ENCODE results near the gene RPTOR. TPM values are rescaled to one million over a fixed set of nuclear protein-coding genes. Genes with fewer than 3 reads are reported as not detected.

RPTOR gene
- total and polyA plus RNA-seq, 10 of the 15 experiments (the other 5 are each of a cell fraction or from before 2014, with no cell fraction given), result 0.18 to 32.1 (median 7.8) TPM

DNA sequence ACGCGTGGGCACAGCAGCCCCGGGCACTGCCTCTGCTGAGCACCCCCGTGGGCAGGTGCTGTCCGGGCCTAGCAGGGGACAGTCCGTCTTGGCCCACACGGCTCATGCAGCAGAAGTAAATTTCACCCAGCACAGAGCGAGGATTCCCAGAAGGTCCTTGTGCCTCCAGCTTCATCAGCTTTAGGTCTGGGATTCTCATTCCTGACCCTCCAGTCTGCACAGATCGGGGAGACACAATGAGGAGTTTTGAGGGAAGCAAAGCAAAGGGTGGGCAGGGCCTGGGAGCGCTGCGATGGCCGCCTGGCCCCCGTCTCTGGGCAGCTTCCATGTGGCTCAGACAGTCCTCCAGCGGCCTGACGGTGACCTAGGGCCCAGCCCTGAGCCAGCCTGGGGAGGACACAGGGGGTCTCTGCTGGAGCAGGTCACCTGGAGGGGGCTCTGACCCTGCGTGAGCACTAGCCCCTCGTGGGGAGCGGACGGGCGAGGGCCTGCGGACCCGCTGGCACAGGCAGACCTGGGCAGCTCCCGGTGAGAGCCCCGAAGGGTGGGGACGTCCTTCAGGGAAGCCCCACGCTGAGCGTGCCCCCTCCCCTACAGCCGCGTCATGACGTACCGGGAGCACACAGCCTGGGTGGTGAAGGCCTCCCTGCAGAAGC is 416.3 kb downstream of the RPTOR start (continued):
- TF ChIP-seq, protein P1, sequence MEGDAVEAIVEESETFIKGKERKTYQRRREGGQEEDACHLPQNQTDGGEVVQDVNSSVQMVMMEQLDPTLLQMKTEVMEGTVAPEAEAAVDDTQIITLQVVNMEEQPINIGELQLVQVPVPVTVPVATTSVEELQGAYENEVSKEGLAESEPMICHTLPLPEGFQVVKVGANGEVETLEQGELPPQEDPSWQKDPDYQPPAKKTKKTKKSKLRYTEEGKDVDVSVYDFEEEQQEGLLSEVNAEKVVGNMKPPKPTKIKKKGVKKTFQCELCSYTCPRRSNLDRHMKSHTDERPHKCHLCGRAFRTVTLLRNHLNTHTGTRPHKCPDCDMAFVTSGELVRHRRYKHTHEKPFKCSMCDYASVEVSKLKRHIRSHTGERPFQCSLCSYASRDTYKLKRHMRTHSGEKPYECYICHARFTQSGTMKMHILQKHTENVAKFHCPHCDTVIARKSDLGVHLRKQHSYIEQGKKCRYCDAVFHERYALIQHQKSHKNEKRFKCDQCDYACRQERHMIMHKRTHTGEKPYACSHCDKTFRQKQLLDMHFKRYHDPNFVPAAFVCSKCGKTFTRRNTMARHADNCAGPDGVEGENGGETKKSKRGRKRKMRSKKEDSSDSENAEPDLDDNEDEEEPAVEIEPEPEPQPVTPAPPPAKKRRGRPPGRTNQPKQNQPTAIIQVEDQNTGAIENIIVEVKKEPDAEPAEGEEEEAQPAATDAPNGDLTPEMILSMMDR (IDR thresholded peaks at IDR 0.05 in 2 of 3, conservative IDR thresholded peaks at IDR 0.05 in 1 of 3; ENCODE audit: control insufficient read depth in 2 of 3, extremely low read depth in 1 of 3, insufficient read depth in 1 of 3, low read depth in 3 of 3, low read length in 3 of 3), result no peak
- TF ChIP-seq TAF1 (IDR thresholded peaks at IDR 0.05; ENCODE audit: borderline replicate concordance, low read depth, low read length), result no peak

DNA sequence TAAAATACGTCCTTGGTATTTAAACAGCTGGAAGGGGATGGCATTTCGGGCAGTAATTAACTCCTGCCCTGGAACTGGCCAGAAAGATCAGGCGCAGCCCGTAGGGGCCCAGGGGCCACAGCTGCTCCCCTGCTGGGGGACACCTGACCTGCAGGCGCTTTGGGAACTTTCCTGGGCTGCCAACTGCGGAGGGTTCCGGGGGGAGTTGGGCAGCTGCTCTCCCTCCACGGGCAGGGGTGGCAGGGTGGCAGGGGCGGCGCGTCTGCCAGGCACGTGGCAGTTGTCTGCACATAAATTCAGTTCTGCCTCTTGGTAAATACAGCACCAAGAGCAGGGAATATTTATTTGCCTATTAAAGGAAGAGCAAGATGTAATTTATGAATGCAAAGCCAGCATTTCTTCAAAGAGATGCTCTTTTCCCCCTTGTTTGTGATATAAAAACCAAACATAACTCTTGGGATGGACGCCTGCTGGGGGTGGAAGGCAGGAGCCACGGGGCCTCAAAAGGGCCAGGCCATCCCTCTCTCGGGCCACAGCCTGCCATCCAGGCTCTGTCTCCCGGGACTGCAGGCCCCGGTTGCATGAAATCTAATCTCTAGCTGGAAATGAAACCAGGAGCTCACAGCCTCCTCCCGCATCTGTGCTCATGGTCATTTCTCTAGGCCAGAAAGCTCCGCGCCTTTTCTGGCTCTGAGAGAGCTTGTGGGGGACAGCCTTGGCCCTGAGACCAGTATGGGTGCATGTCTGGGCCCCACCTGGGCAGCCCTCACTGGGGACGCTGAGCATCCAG is 417.1 kb downstream of the RPTOR start:
- H3K36me3 ChIP-seq (ENCODE audit: control insufficient read depth in 2 of 2, insufficient read depth in 2 of 2, low read length in 1 of 2), result no peaks in the 10 kb centered on the region
- POLR2A ChIA-PET, result no interaction called here
- H4K20me1 ChIP-seq (ENCODE audit: control insufficient read depth, insufficient read depth), result no peaks in the 10 kb centered on the region
- no peak for DNase-seq (ENCODE audit: low read depth, low spot score)
- H3K4me3 ChIP-seq, result no peak overlapping the region
- SMC1A ChIA-PET (ENCODE audit: uncharacterized antibody, unreplicated experiment), result no interaction called here
- no peak overlapping the region for H2AFZ ChIP-seq (ENCODE audit: control insufficient read depth, low read depth, low read length)
- no peaks in the 10 kb centered on the region for H3K4me1 ChIP-seq (ENCODE audit: control insufficient read depth, insufficient read depth, low read length)
- CTCF ChIA-PET, result interaction anchor here (0.6 kb wide), 1 partner anchor 535 kb away, joined by 4 read pairs; no protein-coding TSS in a partner anchor
- no peak for ATAC-seq
- WGBS (ENCODE audit: insufficient coverage, insufficient replicate concordance, low lambda C conversion rate, missing lambda C conversion rate), result 90% methylated on average over 21 of the region's 21 CpGs
- no TSS peak for BruUV-seq (replicated peaks)
- no peak overlapping the region for H3K27ac ChIP-seq (ENCODE audit: control insufficient read depth, insufficient read depth)
- RAD21 ChIA-PET (ENCODE audit: unreplicated experiment), result no interaction called here
- in situ Hi-C loops (cut with MboI), result no loop called here
- intact Hi-C loops (cut with micrococcal nuclease; ENCODE audit: unreplicated experiment), result no loop called here
- no peak for FAIRE-seq
- H3K27me3 ChIP-seq (replicated peaks in 1 of 2; ENCODE audit: control insufficient read depth in 2 of 2, insufficient read depth in 2 of 2, low read length in 1 of 2), result no peaks in the 10 kb centered on the region
- no peak overlapping the region for H3K4me2 ChIP-seq (ENCODE audit: control insufficient read depth, insufficient read depth)
- H3K9ac ChIP-seq (ENCODE audit: control insufficient read depth, insufficient read depth, low read length), result no peak overlapping the region
- no peaks in the 10 kb centered on the region for H3K9me3 ChIP-seq (replicated peaks; ENCODE audit: control insufficient read depth, insufficient read depth, low read length)
- H3K79me2 ChIP-seq (ENCODE audit: control insufficient read depth, insufficient read depth, low read length), result no peaks in the 10 kb centered on the region
- no peak for TF ChIP-seq NFYA (IDR thresholded peaks at IDR 0.05; ENCODE audit: borderline replicate concordance, low read depth, low read length)
- TF ChIP-seq, protein P1 (IDR thresholded peaks at IDR 0.05 in 2 of 3, conservative IDR thresholded peaks at IDR 0.05 in 1 of 3; ENCODE audit: control insufficient read depth in 2 of 3, extremely low read depth in 1 of 3, insufficient read depth in 1 of 3, low read depth in 3 of 3, low read length in 3 of 3), result no peak
- no peak for TF ChIP-seq ATF7 (IDR thresholded peaks at IDR 0.05; ENCODE audit: low read depth)
- TF ChIP-seq ETV6 (conservative IDR thresholded peaks at IDR 0.05 in 1 of 2, IDR thresholded peaks at IDR 0.05 in 1 of 2; ENCODE audit: borderline replicate concordance in 1 of 2, low read depth in 1 of 2), result no peak
- TF ChIP-seq SIX5 (IDR thresholded peaks at IDR 0.05; ENCODE audit: low read depth, low read length, severe bottlenecking), result no peak
- no peak for TF ChIP-seq FOS (IDR thresholded peaks at IDR 0.05; ENCODE audit: borderline replicate concordance, extremely low read depth, insufficient read length)
- TF ChIP-seq, protein P2, sequence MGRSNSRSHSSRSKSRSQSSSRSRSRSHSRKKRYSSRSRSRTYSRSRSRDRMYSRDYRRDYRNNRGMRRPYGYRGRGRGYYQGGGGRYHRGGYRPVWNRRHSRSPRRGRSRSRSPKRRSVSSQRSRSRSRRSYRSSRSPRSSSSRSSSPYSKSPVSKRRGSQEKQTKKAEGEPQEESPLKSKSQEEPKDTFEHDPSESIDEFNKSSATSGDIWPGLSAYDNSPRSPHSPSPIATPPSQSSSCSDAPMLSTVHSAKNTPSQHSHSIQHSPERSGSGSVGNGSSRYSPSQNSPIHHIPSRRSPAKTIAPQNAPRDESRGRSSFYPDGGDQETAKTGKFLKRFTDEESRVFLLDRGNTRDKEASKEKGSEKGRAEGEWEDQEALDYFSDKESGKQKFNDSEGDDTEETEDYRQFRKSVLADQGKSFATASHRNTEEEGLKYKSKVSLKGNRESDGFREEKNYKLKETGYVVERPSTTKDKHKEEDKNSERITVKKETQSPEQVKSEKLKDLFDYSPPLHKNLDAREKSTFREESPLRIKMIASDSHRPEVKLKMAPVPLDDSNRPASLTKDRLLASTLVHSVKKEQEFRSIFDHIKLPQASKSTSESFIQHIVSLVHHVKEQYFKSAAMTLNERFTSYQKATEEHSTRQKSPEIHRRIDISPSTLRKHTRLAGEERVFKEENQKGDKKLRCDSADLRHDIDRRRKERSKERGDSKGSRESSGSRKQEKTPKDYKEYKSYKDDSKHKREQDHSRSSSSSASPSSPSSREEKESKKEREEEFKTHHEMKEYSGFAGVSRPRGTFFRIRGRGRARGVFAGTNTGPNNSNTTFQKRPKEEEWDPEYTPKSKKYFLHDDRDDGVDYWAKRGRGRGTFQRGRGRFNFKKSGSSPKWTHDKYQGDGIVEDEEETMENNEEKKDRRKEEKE (IDR thresholded peaks at IDR 0.05), result no peak
- no peak for TF ChIP-seq NR2F1 (conservative IDR thresholded peaks at IDR 0.05)
- no peak for TF ChIP-seq TAF1 (IDR thresholded peaks at IDR 0.05; ENCODE audit: borderline replicate concordance, low read depth, low read length)
- TF ChIP-seq ZBED1 (IDR thresholded peaks at IDR 0.05; ENCODE audit: borderline replicate concordance), result no peak
- TF ChIP-seq KDM1A (IDR thresholded peaks at IDR 0.05; ENCODE audit: borderline replicate concordance), result no peak
